Left lung (tissue), 10 donors: Measurements from ENCODE around the gene SIRT3. TPM values are rescaled to one million over a fixed set of nuclear protein-coding genes. Genes with fewer than 3 reads are reported as not detected.

Experiments used
- ATAC-seq: fragments of 200-7000 bp; cut with Tn5 transposase; one replicate; pipeline ENCODE4 v1.9.1; 2020; ENCODE audit warnings: moderate library complexity
- DNase-seq, 4 donors: peaks; one replicate each; pipeline ENCODE4 v3.0.0-alpha.2; 2013 to 2020
- H3K27ac ChIP-seq, 2 donors: fragments of 200-600 bp; sonication (generic) in 1 of 2; one replicate each; pipeline versions ENCODE4 v1.5.0 to v1.8.0; 2020 to 2021
- H3K27me3 ChIP-seq, 2 donors: fragments of 200-600 bp; sonication (generic) in 1 of 2; one replicate each; pipeline versions ENCODE4 v1.5.0 to v1.8.0; 2020 to 2021
- H3K36me3 ChIP-seq, 2 donors: fragments of 200-600 bp; sonication (generic) in 1 of 2; one replicate each; pipeline versions ENCODE4 v1.5.0 to v1.8.0; 2020 to 2021
- H3K4me1 ChIP-seq, 2 donors: fragments of 200-600 bp; one replicate each; pipeline ENCODE4 v1.8.0; 2021
- H3K4me3 ChIP-seq, 2 donors: fragments of 200-600 bp; sonication (generic) in 1 of 2; one replicate each; pipeline versions ENCODE4 v1.5.0 to v1.8.0; 2020 to 2021; ENCODE audit warnings: mild to moderate bottlenecking in 1 of 2
- H3K9me3 ChIP-seq, 2 donors: fragments of 200-600 bp; sonication (generic) in 1 of 2; one replicate each; pipeline versions ENCODE4 v1.5.0 to v1.8.0; 2020 to 2021
- CTCF ChIP-seq, 2 donors: fragments of 200-600 bp; sonication (generic) in 1 of 2; IDR thresholded peaks; one replicate each; pipeline versions ENCODE4 v1.5.0 to v1.8.0; 2021; ENCODE audit warnings: antibody characterized with exemption in 2 of 2
- intact Hi-C, 2 donors: fragments of 100-400 bp; cut with DNase I; formaldehyde crosslinking; loops; one replicate each; pipeline versions ENCODE4 v1.11.2 to v1.14.2; 2022
- polyA plus RNA-seq, 6 donors: library from polyadenylated mRNA; unstranded; fragments of 120-200 nt; gene quantifications; one replicate each; pipeline ENCODE4 v1.2.1, GENCODE V29; 2013; ENCODE audit not compliant: insufficient read length in 6 of 6
- total RNA-seq, 2 donors: library from RNA; stranded (reverse); fragmentation: NEBNext Ultra II Directional; extraction: Animal tissue kit (Norgen Biotek cat#: 25700); gene quantifications; one replicate each; pipeline ENCODE4 v1.2.1, GENCODE V29; 2021
- donor health status: DM: no; HTN: yes; CAD: no.
- donor health status: DM: no; HTN: no; CAD: no.

SIRT3 gene
- total and polyA plus RNA-seq, 8 donors = 13.5 to 36.6 (median 29.8) TPM

- no peak overlapping the region for H3K4me3 ChIP-seq
- DNase-seq (peak in 1 of 4 donors; percentile 48), ATAC-seq (peak; percentile 89)
- peak; percentile 33 to 68 for TF ChIP-seq CTCF (IDR thresholded peaks at IDR 0.05)
- no peaks in the 10 kb centered on the region for H3K4me1 ChIP-seq
- H3K27me3 ChIP-seq = no peaks in the 10 kb centered on the region
- H3K36me3 ChIP-seq = peaks cover 0 to 81% of the 10 kb centered on the region in 2 donors
- intact Hi-C loops = no loop called here
- no peaks in the 10 kb centered on the region for H3K9me3 ChIP-seq
- no peak overlapping the region for H3K27ac ChIP-seq
Measured at GRCh38 chr11:250740-251299, 14.7 kb upstream of the SIRT3 start.

- intact Hi-C loops = no loop called here
- no peaks in the 10 kb centered on the region for H3K4me1 ChIP-seq
- DNase-seq = no peak
- H3K4me3 ChIP-seq = no peak overlapping the region
- no peak for TF ChIP-seq CTCF (IDR thresholded peaks at IDR 0.05)
- H3K27ac ChIP-seq = no peak overlapping the region
- H3K9me3 ChIP-seq = no peaks in the 10 kb centered on the region
- peaks cover 0 to 84% of the 10 kb centered on the region in 2 donors for H3K36me3 ChIP-seq
- ATAC-seq = no peak
- no peaks in the 10 kb centered on the region for H3K27me3 ChIP-seq
Measured at GRCh38 chr11:250274-250673, 14.1 kb upstream of the SIRT3 start.

GRCh38 chr11:249062-249461, 12.9 kb upstream of the SIRT3 start:
- Histone ChIP-seq H3K4me3 (no peak overlapping the region), H3K36me3 (peaks cover 0 to 96% of the 10 kb centered on the region in 2 donors), H3K9me3 (no peaks in the 10 kb centered on the region), H3K27ac (no peak overlapping the region), H3K27me3 (no peaks in the 10 kb centered on the region), H3K4me1 (no peaks in the 10 kb centered on the region)
- TF ChIP-seq CTCF (IDR thresholded peaks at IDR 0.05) = no peak
- no peak for DNase-seq
- intact Hi-C loops = no loop called here
- no peak for ATAC-seq

GRCh38 chr11:244376-244775, 8.2 kb upstream of the SIRT3 start:
- Histone ChIP-seq H3K27ac (no peak overlapping the region), H3K36me3 (peaks cover 0 to 95% of the 10 kb centered on the region in 2 donors), H3K27me3 (no peaks in the 10 kb centered on the region), H3K9me3 (no peaks in the 10 kb centered on the region), H3K4me1 (peaks cover 0 to 3% of the 10 kb centered on the region in 2 donors), H3K4me3 (no peak overlapping the region)
- TF ChIP-seq CTCF (IDR thresholded peaks at IDR 0.05) = no peak
- DNase-seq (no peak), ATAC-seq (no peak)
- intact Hi-C loops = no loop called here

GRCh38 chr11:241634-242033, 5.5 kb upstream of the SIRT3 start:
- DNase-seq (no peak), ATAC-seq (no peak)
- H3K27me3 ChIP-seq = no peaks in the 10 kb centered on the region
- no peak overlapping the region for H3K27ac ChIP-seq
- no peak for TF ChIP-seq CTCF (IDR thresholded peaks at IDR 0.05)
- H3K4me3 ChIP-seq = no peak overlapping the region
- H3K9me3 ChIP-seq = no peaks in the 10 kb centered on the region
- peaks cover 9 to 23% of the 10 kb centered on the region in 2 donors for H3K4me1 ChIP-seq
- H3K36me3 ChIP-seq = peaks cover 0 to 76% of the 10 kb centered on the region in 2 donors
- intact Hi-C loops = no loop called here
